K562 (cell line): Measurements from ENCODE around the gene FAIM. TPM values are rescaled to one million over a fixed set of nuclear protein-coding genes. Genes with fewer than 3 reads are reported as not detected.

Experiments
- CEBPG ChIP-seq, 3 experiments: fragments of 200-800 bp in 1 of 3; sonication (Bioruptor generic) in 1 of 3; sonication (generic) in 1 of 3; formaldehyde crosslinking in 1 of 3; IDR thresholded peaks in 2 of 3; conservative IDR thresholded peaks in 1 of 3; 2 replicates each; pipeline versions ENCODE4 v1.6.1 to v1.8.0; 2016 to 2022; ENCODE audit warnings: missing compliant biosample characterization in 2 of 3, missing genetic modification characterization in 2 of 3, mild to moderate bottlenecking in 1 of 3, missing genetic modification reagents in 1 of 3
- EGR1 ChIP-seq: fragments of 450-650 bp; conservative IDR thresholded peaks from 2 replicates; pipeline ENCODE4 v1.6.1; 2017; ENCODE audit warnings: mild to moderate bottlenecking
- ID3 ChIP-seq, 2 experiments: fragments of 250-450 bp in 1 of 2; fragments of 450-650 bp in 1 of 2; sonication (Bioruptor Pico) in 1 of 2; IDR thresholded peaks; 2 replicates each; pipeline versions ENCODE4 v1.6.1 to v1.8.0; 2016 to 2021; ENCODE audit warnings: mild to moderate bottlenecking in 2 of 2, moderate library complexity in 2 of 2, missing compliant biosample characterization in 1 of 2, missing genetic modification characterization in 1 of 2
- KDM5B ChIP-seq: fragments of 200-600 bp; sonication (generic); IDR thresholded peaks from 2 replicates; pipeline ENCODE4 v1.6.1; 2012; ENCODE audit warnings: low read depth, mild to moderate bottlenecking, moderate library complexity, low read length, control low read depth, inconsistent platforms; ENCODE audit not compliant: insufficient replicate concordance
- MTA3 ChIP-seq: fragments of 450-650 bp; formaldehyde crosslinking; IDR thresholded peaks from 2 replicates; pipeline ENCODE4 v1.6.1; 2017; ENCODE audit warnings: mild to moderate bottlenecking, borderline replicate concordance
- NFYB ChIP-seq: IDR thresholded peaks from 2 replicates; pipeline ENCODE4 v1.6.1; 2011; ENCODE audit warnings: mild to moderate bottlenecking, moderate library complexity; ENCODE audit not compliant: insufficient read length; ENCODE audit errors: extremely low read depth
- POLR2AphosphoS5 ChIP-seq: IDR thresholded peaks from 2 replicates; pipeline ENCODE4 v1.6.1; 2011; ENCODE audit warnings: mild to moderate bottlenecking, low read depth, low read length, moderate library complexity; ENCODE audit not compliant: control insufficient read depth, insufficient read depth
- PTBP1 ChIP-seq: fragments of 200-400 bp; formaldehyde crosslinking; IDR thresholded peaks from 2 replicates; pipeline ENCODE4 v1.6.1; 2017; ENCODE audit warnings: low read depth, low read length
- SNIP1 ChIP-seq: fragments of 450-650 bp; IDR thresholded peaks from 2 replicates; pipeline ENCODE4 v1.7.1; 2017; ENCODE audit warnings: low read depth, mild to moderate bottlenecking
- SUPT5H ChIP-seq: fragments of 450-650 bp; IDR thresholded peaks from 2 replicates; pipeline ENCODE4 v1.6.1; 2016
- U2AF1 ChIP-seq: fragments of 200-400 bp; formaldehyde crosslinking; optimal IDR thresholded peaks from 2 replicates; pipeline ENCODE3; 2017; ENCODE audit warnings: mild to moderate bottlenecking, low read depth, low read length, moderate library complexity
- ZMIZ1 ChIP-seq, 2 experiments: fragments of 150-350 bp in 1 of 2; IDR thresholded peaks; 2 replicates each; pipeline ENCODE4 v1.6.1; 2012 to 2016; ENCODE audit warnings: low read depth in 2 of 2, low read length in 2 of 2, mild to moderate bottlenecking in 1 of 2, moderate library complexity in 1 of 2
- ZNF175 ChIP-seq: fragments of 200-800 bp; sonication (Bioruptor generic); IDR thresholded peaks from 2 replicates; pipeline ENCODE4 v1.6.1; 2016; ENCODE audit warnings: low read depth, mild to moderate bottlenecking, missing genetic modification characterization, missing compliant biosample characterization
- polyA plus RNA-seq, 8 experiments: library from polyadenylated mRNA; depleted of rRNA in 4 of 8; stranded (reverse) in 5 of 8; unstranded in 3 of 8; fragments of >200 nt; fragmentation: Nextera tagmentation in 2 of 8; fragmentation: Illumina TruSeq in 1 of 8; extraction: Ambion mirVana in 2 of 8; extraction: Trizol in 1 of 8; gene quantifications; 2 replicates each; pipeline versions ENCODE4 v1.2.1 to v1.2.3, GENCODE V29; 2011 to 2014; ENCODE audit warnings: inconsistent platforms in 1 of 8, missing spikeins in 1 of 8
- total RNA-seq, 7 experiments: library from RNA; depleted of rRNA in 6 of 7; stranded (reverse); fragments of >200 nt in 6 of 7; fragmentation: Illumina TruSeq in 2 of 7; extraction: Trizol in 2 of 7; gene quantifications; 2 replicates each; pipeline versions ENCODE4 v1.2.1 to v1.2.3, GENCODE V29; 2011 to 2021; ENCODE audit warnings: low replicate concordance in 1 of 7
- TF ChIP-seq, protein P1 (sequence below): sonication (generic); formaldehyde crosslinking; IDR thresholded peaks from 2 replicates; pipeline ENCODE4 v1.8.1; 2023; ENCODE audit warnings: mild to moderate bottlenecking, missing genetic modification reagents
- TF ChIP-seq, protein P2 (sequence below): sonication (generic); IDR thresholded peaks from 2 replicates; pipeline ENCODE4 v1.6.1; 2016

FAIM gene
- total and polyA plus RNA-seq, 9 of the 15 experiments (the other 6 are each of a cell fraction or from before 2014, with no cell fraction given), result 2.5 to 7.9 (median 6.6) TPM

DNA sequence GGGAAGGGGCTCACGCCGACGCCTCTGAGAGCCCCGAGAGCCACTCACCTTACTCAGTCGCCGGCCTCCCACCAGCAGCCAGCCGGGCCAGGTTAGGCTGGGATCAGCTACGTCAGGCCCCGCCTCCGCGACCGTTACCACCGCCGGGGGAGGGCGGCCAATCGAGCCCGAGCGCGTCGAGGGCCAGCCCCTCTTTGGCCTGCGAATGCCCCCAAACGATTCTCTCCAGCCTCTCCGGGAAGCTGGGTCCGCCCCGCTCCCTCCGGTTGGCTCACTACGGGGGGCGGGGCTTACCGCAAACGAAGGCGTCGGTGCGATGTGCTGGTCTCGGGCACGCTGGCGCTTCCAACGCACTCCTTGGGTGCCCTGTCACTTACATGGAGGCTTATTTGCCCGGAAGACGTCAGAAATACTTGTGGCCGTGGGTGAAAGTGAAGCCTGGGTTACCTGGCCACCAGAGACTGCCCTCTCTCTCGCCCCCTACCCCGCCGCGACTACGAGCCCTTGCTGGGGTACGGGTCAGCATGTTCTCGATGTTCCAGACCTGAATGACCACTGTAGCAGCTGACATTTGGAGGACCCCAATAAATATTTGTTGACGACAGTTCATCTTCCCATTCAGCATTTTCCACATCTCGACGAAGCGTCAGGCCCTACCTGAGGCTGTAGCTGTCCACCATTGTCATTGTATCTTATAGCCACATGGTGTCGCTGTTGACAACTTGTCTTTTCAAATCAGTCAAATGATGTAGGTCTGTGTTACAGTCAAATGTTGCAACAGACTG lies 14.2 kb upstream of the FAIM start, which contains the start of gene CEP70 (continued):
- TF ChIP-seq MTA3, result peak; percentile 23; the same call in 1 of the 2 replicates
- peak; percentile 36 for TF ChIP-seq NFYB
- TF ChIP-seq CEBPG (CRISPR knock-in tag; IDR thresholded peaks at IDR 0.05), result peak; percentile 93
- TF ChIP-seq CEBPG (tag; conservative IDR thresholded peaks at IDR 0.05 in 1 of 2, IDR thresholded peaks at IDR 0.05 in 1 of 2), result peak; percentile 90 to 91; a peak in 2 of 4 replicates
- TF ChIP-seq EGR1, result peak; percentile 61
- peak in 1 of 2 experiments; percentile 87; a peak in 2 of 4 replicates for TF ChIP-seq ZMIZ1 (IDR thresholded peaks at IDR 0.05; ENCODE audit: low read depth in 2 of 2, low read length in 2 of 2)
- no peak for TF ChIP-seq ID3 (CRISPR knock-in tag; IDR thresholded peaks at IDR 0.05)
- peak; percentile 64; the same call in 1 of the 2 replicates for TF ChIP-seq ID3 (tag; IDR thresholded peaks at IDR 0.05)
- TF ChIP-seq SUPT5H, result peak; percentile 71
- TF ChIP-seq ZNF175, result no peak
- peak; percentile 74 for TF ChIP-seq POLR2AphosphoS5
- peak; percentile 72 for TF ChIP-seq KDM5B
- TF ChIP-seq, protein P1, sequence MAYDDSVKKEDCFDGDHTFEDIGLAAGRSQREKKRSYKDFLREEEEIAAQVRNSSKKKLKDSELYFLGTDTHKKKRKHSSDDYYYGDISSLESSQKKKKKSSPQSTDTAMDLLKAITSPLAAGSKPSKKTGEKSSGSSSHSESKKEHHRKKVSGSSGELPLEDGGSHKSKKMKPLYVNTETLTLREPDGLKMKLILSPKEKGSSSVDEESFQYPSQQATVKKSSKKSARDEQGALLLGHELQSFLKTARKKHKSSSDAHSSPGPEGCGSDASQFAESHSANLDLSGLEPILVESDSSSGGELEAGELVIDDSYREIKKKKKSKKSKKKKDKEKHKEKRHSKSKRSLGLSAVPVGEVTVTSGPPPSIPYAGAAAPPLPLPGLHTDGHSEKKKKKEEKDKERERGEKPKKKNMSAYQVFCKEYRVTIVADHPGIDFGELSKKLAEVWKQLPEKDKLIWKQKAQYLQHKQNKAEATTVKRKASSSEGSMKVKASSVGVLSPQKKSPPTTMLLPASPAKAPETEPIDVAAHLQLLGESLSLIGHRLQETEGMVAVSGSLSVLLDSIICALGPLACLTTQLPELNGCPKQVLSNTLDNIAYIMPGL (CRISPR knock-in tag), result peak; percentile 55; the same call in 1 of the 2 replicates
- no peak for TF ChIP-seq SNIP1
- TF ChIP-seq, protein P2, sequence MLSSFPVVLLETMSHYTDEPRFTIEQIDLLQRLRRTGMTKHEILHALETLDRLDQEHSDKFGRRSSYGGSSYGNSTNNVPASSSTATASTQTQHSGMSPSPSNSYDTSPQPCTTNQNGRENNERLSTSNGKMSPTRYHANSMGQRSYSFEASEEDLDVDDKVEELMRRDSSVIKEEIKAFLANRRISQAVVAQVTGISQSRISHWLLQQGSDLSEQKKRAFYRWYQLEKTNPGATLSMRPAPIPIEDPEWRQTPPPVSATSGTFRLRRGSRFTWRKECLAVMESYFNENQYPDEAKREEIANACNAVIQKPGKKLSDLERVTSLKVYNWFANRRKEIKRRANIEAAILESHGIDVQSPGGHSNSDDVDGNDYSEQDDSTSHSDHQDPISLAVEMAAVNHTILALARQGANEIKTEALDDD, result 0 out of 2 replicates have a peak, but pooled peaks have one; percentile 35
- TF ChIP-seq PTBP1, result no peak
- no peak for TF ChIP-seq U2AF1
